Myocyte (in vitro differentiated cells): ENCODE results near the gene COPE. TPM values are rescaled to one million over a fixed set of nuclear protein-coding genes. Genes with fewer than 3 reads are reported as not detected.
A peak's percentile ranks its signal among the peaks of the same experiment; 100 is the strongest.

ENCODE experiments used
- DNase-seq: peaks from one replicate; pipeline ENCODE4 v3.0.0-alpha.2; 2012; ENCODE audit warnings: low read depth
- total RNA-seq: library from RNA; depleted of rRNA; stranded (reverse); fragments of >200 nt; gene quantifications from 2 replicates; pipeline ENCODE4 v1.2.3, GENCODE V29; 2014

Gene COPE
- total RNA-seq, 1 donor from 2014 or later = 338 TPM

DNA sequence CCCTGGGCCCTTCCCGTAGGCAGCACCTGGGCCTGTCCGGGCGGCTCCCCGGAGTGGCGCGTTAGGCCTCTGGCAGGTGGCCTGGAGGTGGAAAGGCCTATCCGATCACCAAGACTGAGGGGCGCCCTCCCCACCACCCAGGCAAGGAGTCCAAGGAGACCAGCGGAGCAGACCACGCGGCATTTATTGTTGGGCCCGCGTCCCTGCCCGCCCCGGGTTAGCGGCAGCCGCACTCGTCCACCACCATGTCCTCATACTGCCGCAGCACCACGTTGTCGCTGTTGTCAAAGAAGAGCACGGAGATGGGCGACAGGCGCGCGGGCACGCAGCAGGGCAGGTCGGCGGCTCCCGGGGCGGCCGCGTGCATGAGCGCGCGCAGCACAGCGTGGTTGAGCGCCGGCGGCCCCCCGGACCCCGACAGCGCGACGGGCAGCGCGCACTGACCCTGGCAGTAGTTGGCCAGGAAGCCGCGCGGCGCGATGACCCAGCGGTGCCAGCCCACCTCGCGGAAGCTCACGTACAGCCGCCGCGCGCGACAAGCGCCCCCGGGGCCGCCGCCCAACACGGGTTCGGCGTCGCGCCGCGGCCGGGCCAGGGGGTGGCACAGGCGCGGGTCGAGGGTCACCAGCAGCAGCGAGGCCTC is 50.7 kb downstream of the COPE start:
- no peak for DNase-seq

DNA sequence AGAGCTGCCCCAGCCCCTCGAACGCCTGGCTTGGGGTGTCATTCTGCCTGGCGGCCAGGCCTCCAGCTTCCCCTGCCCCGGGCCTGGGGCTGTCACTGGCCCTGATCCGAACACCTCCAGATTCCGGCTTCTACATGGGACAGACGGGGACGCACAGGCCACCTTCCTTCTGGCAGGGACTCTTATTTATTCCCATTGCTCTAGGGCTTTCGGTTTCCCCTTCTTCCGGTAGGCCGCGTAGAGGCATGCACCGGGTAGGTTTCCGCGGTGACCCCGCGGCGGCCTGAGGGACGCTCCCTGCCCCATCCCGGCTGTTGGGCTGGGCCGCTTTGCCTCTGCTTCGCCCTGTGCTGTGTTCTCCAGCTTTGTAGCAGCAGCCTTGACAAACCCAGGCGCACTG is 51.4 kb downstream of the COPE start:
- DNase-seq = no peak

GRCh38 chr19:18867199-18867598 is 52.0 kb downstream of the COPE start:
- DNase-seq = no peak

- no peak for DNase-seq
Observed at GRCh38 chr19:18866800-18867123, 52.4 kb downstream of the COPE start.

- DNase-seq = peak; percentile 23
Observed at GRCh38 chr19:18865973-18866799, 53.0 kb downstream of the COPE start.

- no peak for DNase-seq
Observed at GRCh38 chr19:18865106-18865972, 53.8 kb downstream of the COPE start.

GRCh38 chr19:18863843-18864362 is 55.3 kb downstream of the COPE start:
- no peak for DNase-seq

DNA sequence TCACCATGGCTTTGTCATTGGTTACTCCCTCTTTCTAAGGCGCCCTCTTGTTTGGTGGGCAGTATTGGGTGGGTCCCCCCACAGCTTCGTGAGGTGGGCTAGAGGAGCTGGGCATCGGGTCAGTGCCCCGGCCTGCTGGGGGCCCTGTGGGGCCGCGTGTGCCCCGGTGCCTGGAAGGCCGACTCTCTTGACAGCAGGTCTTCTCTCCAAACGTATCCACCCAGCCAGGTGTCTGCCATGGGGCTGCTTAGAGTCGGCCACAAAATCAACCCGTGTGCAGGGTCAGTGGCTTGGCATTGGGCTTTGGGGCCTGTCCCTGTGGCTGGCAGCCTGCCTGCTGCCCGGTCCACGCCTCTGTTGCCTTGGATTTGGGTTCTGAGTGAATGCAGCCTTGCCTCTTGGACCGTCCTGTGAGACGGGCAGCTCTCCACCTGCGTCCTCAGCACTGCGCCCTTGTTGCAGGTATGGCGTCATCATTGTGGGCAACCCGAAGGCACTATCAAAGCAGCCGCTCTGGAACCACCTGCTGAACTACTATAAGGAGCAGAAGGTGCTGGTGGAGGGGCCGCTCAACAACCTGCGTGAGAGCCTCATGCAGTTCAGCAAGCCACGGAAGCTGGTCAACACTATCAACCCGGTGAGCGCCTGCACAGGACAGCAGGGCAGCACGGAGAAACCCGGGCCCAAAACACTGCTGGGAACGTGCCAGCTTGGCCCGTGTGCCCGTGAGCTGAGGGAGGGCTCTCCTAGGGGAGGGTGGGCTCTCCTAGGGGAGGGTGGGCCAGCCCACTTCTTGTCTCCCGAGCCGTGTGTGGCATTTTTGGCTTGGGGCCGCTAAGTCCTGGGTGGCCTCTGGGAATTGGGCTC is 56.0 kb downstream of the COPE start:
- no peak for DNase-seq

- DNase-seq = no peak
Observed at GRCh38 chr19:18861917-18862316, 57.3 kb downstream of the COPE start.

- no peak for DNase-seq
Observed at GRCh38 chr19:18861235-18861634, 58.0 kb downstream of the COPE start.

GRCh38 chr19:18860725-18861124 is 58.5 kb downstream of the COPE start:
- DNase-seq = peak; percentile 25

- DNase-seq = no peak
Observed at GRCh38 chr19:18860302-18860700, 58.9 kb downstream of the COPE start.

DNA sequence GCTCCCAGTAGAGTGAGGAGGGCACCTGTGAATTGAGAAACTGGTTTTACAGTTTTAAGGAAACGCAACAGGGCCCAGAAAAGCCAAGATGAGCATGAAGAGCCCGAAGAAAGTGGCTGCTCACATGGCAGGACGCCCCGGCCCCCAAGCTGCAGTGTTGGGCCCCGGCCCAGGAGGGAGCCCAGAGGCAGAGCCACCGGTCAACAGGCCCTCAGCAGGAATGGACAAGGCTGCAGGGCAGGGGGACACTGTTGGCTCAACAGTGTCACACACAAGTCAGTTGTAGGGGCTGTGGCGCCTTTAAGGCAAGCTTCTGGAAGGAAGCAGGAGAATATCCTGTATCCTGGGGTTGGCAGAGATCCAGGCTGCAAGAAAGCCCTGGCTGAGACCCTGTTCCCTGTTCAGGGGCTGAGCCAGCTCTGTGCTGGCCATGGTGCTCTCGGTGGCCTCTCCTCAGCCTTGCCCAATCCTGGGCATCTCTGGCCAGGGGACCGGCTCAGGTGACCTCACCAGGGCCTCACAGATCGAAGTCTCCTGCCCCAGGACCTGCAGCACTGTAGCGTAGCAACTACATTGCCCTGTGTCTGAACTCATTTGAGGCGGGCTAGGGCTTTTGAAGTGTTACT is 59.4 kb downstream of the COPE start:
- DNase-seq = no peak

DNA sequence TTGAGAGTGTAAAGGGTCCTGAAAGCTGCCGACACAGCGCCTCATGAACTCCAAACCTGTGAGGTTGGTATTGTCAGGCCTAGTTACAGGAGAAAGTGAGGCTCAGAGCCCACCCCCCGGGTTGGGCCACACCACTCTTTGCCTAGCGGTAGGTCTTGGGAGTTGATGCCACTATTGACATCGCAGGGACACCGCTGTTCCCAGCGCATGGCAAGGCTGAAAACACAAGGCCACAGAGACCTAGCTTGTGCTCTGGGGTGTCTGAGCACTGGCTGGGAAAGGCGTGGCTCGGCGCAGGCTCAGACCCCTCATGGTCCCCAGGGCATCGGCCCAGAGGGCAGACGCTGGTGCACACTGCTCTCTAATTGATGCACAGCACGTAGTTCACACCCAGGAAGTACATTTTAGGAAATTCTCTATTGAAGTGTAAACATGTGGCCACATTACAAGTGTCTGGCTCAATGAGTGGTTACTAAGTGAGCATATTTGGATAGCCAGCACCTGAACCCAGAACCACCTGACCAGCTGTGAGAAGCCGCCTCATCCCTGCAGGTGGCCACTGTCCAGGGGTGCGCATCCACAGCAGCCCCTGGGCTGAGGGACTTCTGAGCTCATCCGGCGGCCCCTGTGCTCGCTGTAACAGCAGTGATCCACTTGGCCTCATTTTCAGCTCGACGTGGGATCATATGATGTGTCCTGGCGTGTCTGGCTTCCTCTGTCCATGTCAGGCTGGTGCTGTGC is 60.1 kb downstream of the COPE start:
- DNase-seq = no peak

- DNase-seq = no peak
Observed at GRCh38 chr19:18857223-18857622, 62.0 kb downstream of the COPE start.

DNA sequence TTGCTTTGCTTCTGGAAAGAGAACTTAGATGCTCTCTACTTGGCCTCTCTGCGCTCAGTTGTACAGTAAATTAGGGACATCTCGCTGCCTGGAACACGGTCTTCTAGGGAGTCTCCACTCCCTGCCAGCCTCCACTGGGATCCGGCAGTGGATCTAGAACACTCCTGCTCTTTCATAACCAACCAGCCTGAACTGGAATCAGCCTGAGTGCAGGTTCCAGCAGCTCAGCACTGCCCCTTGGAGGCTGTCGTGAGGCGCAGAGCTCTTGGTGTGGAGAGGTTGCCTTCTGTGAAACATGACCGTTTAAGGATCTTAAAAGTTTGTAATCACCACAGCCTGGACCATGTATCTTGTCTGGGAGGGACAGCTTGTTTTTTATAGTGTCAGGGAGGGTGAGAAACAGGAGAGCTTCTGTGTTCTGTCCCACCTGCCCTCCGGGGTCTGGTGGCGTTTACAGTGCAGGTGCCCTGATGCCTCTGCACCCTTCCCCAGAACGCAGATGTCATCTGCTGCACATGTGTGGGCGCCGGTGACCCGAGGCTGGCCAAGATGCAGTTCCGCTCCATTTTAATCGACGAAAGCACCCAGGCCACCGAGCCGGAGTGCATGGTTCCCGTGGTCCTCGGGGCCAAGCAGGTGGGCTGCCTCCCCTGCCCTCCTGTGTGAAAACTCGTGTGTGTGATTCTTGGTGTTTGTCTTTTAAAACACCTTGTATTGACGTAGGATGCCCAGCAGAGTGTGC is 62.6 kb downstream of the COPE start:
- DNase-seq = peak; percentile 42

- DNase-seq = no peak
Observed at GRCh38 chr19:18855647-18856384, 63.4 kb downstream of the COPE start.

DNA sequence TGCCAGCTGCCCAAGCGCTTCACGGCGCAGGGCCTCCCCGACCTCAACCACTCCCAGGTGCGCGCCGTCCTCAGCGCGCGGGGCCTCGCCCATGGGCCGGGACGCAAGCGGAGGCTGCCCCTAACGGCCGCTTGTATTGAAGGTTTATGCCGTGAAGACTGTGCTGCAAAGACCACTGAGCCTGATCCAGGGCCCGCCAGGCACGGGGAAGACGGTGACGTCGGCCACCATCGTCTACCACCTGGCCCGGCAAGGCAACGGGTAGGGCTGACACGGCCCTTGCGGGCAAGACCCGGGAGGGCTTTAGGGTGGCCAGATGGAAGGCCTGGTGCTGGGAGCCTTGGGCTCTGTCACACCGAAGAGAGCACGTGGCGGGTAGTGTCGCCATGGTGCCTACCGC is 64.2 kb downstream of the COPE start:
- DNase-seq = no peak
